ENCODE results near the gene TRIM52.

GRCh38 chr5:181242031-181242451, 18.9 kb downstream of the TRIM52 start:
- TF ChIP-seq CTCF (IDR thresholded peaks at IDR 0.05; ENCODE audit: low read depth, low read length, poor library complexity, severe bottlenecking) (no peak), EZH2phosphoT487 (IDR thresholded peaks at IDR 0.05; ENCODE audit: borderline replicate concordance, low read length) (no peak)
